ENCODE results near the gene SNX21.

DNA sequence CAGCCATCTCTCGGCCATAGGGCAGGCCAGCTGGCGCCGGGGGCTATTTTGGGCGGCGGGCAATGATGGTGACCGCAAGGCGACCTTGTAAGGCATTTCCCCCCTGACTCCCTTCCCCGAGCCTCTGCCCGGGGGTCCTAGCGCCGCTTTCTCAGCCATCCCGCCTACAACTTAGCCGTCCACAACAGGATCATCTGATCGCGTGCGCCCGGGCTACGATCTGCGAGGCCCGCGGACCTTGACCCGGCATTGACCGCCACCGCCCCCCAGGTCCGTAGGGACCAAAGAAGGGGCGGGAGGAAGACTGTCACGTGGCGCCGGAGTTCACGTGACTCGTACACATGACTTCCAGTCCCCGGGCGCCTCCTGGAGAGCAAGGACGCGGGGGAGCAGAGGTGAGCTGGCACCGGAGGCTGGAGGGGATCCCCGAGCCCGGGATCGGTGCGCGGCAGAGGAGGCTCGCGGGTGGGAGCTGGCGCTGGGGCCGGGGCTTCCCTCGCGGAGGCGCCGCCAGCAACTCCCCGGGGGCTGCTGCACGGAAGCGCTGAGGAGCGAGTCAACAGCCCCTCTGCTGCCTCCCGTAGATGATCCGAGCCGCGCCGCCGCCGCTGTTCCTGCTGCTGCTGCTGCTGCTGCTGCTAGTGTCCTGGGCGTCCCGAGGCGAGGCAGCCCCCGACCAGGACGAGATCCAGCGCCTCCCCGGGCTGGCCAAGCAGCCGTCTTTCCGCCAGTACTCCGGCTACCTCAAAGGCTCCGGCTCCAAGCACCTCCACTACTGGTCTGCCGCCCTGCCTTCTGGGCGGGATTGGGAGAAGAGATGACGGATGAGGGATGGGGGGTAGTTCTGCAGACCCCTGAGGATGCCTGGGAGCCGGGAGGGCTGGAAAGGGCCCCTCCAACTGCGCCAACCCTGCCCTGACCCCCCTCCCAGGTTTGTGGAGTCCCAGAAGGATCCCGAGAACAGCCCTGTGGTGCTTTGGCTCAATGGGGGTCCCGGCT is 57.7 kb downstream of the SNX21 start, which contains the start of the genes CTSA and NEURL2:
- TF ChIP-seq CHD2 (IDR thresholded peaks at IDR 0.05; ENCODE audit: low read length, partially characterized antibody), result no peak
- TF ChIP-seq MAZ (IDR thresholded peaks at IDR 0.05; ENCODE audit: borderline replicate concordance, low read depth, low read length), result no peak
- TF ChIP-seq, protein P1, sequence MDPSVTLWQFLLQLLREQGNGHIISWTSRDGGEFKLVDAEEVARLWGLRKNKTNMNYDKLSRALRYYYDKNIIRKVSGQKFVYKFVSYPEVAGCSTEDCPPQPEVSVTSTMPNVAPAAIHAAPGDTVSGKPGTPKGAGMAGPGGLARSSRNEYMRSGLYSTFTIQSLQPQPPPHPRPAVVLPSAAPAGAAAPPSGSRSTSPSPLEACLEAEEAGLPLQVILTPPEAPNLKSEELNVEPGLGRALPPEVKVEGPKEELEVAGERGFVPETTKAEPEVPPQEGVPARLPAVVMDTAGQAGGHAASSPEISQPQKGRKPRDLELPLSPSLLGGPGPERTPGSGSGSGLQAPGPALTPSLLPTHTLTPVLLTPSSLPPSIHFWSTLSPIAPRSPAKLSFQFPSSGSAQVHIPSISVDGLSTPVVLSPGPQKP (IDR thresholded peaks at IDR 0.05; ENCODE audit: low read depth, low read length), result no peak
- no peak for TF ChIP-seq RFX5 (IDR thresholded peaks at IDR 0.05)
- TF ChIP-seq, protein P2, sequence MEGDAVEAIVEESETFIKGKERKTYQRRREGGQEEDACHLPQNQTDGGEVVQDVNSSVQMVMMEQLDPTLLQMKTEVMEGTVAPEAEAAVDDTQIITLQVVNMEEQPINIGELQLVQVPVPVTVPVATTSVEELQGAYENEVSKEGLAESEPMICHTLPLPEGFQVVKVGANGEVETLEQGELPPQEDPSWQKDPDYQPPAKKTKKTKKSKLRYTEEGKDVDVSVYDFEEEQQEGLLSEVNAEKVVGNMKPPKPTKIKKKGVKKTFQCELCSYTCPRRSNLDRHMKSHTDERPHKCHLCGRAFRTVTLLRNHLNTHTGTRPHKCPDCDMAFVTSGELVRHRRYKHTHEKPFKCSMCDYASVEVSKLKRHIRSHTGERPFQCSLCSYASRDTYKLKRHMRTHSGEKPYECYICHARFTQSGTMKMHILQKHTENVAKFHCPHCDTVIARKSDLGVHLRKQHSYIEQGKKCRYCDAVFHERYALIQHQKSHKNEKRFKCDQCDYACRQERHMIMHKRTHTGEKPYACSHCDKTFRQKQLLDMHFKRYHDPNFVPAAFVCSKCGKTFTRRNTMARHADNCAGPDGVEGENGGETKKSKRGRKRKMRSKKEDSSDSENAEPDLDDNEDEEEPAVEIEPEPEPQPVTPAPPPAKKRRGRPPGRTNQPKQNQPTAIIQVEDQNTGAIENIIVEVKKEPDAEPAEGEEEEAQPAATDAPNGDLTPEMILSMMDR (IDR thresholded peaks at IDR 0.05), result no peak
- TF ChIP-seq, protein P3, sequence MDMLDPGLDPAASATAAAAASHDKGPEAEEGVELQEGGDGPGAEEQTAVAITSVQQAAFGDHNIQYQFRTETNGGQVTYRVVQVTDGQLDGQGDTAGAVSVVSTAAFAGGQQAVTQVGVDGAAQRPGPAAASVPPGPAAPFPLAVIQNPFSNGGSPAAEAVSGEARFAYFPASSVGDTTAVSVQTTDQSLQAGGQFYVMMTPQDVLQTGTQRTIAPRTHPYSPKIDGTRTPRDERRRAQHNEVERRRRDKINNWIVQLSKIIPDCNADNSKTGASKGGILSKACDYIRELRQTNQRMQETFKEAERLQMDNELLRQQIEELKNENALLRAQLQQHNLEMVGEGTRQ (IDR thresholded peaks at IDR 0.05), result peak; percentile 99
- peak; percentile 82; the same call in 1 of the 2 replicates for TF ChIP-seq HDAC2 (IDR thresholded peaks at IDR 0.05)
- TF ChIP-seq POLR2A (IDR thresholded peaks at IDR 0.05; ENCODE audit: low read length), result no peak; the same call in 1 of the 2 replicates
- TF ChIP-seq, protein P4, sequence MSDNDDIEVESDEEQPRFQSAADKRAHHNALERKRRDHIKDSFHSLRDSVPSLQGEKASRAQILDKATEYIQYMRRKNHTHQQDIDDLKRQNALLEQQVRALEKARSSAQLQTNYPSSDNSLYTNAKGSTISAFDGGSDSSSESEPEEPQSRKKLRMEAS (IDR thresholded peaks at IDR 0.05), result peak; percentile 89
- no peak for TF ChIP-seq POLR2AphosphoS2 (conservative IDR thresholded peaks at IDR 0.05; ENCODE audit: low read length)
- TF ChIP-seq CEBPB (IDR thresholded peaks at IDR 0.05), result no peak
- no peak for TF ChIP-seq CBX8 (IDR thresholded peaks at IDR 0.05)
- TF ChIP-seq, protein P5, sequence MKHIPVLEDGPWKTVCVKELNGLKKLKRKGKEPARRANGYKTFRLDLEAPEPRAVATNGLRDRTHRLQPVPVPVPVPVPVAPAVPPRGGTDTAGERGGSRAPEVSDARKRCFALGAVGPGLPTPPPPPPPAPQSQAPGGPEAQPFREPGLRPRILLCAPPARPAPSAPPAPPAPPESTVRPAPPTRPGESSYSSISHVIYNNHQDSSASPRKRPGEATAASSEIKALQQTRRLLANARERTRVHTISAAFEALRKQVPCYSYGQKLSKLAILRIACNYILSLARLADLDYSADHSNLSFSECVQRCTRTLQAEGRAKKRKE (CRISPR knock-in tag; IDR thresholded peaks at IDR 0.05; ENCODE audit: low read depth), result no peak

All from A549 (cell line).